Medulla oblongata (tissue), 1 donor: ENCODE data around the gene CRLF2.
"Not testable (repeated sequence)": the region's sequence is repeated elsewhere in the genome, so short reads cannot be mapped to it uniquely, and the experiment has no call there.

ENCODE experiments used
- DNase-seq: peaks from one replicate; pipeline ENCODE4 v3.0.0-alpha.2; 2015; ENCODE audit errors: extremely low spot score

CRLF2 gene

GRCh38 chrX:1167918-1168481, 44.4 kb downstream of the CRLF2 start:
- DNase-seq = no peak

GRCh38 chrX:1167466-1167865, 45.0 kb downstream of the CRLF2 start:
- no peak for DNase-seq

DNA sequence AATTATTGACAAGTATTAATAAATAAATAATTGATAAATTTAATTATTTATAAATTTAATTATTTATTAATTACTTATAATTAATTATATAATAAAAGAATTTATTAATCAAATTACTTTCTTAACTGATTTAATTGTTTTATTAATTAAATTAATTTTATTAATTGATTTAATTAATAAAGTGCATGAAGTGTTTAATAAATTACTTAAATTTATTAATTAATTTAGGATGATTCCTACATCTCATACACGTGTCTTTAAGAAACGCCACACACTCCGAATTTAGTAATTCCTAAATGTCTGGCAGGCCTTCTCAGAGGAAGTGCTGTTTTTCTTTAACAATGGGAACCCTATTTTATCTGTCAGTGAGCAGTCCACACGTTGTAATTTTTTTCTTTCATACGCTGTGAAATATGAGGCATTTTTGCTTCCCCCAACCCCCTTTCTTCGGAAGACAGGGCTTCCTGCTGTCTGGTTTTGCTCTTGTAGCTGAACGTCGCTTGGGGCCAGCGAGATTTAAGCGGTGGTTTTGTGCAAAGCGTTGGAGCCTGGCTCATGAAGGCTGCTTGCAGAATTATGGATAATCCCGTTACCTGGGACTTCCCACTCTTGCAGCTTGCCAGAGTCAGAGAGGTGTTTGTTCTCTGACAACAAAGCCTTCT, 46.8 kb downstream of the CRLF2 start:
- DNase-seq = no peak

DNA sequence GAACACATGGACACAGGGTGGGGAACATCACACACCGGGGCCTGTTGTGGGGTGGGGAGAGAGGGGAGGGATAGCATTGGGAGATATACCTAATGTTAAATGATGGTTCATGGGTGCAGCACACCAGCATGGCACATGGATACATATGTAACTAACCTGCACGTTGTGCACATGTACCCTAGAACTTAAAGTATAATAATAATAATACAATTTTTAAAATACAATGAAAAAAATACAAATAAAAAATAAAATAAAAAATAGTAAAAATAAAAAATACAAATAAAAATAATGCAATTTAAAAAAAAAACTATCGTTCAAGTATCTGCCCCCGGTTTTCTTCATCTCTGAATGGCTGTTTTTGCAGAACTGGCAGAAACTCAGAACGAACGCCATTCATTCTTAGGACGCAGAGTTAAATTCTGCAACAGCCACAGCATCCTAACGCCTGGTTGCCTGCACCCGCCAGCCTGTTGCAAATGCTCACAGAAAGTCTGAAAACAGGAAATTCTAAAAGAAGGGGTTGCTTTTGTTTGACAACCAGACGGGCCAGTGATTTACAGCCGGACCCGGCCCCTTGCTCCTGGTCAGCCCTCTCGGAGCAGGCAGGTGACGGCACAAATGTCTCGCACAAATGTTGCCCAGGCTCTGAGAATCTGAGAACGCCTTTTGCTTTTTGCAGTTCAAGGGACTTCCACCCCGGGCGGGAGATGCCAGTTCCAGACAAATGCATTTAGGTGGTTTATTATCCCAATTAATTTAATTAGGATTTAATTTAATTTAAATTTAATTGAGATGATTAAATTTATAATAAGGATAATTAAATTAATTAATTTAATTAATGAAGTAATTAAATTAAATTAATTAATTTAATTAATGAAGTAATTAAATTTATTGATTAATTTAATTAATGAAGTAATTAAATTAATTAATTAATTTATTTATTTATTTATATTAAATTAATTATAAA, 47.8 kb downstream of the CRLF2 start:
- no peak for DNase-seq

DNA sequence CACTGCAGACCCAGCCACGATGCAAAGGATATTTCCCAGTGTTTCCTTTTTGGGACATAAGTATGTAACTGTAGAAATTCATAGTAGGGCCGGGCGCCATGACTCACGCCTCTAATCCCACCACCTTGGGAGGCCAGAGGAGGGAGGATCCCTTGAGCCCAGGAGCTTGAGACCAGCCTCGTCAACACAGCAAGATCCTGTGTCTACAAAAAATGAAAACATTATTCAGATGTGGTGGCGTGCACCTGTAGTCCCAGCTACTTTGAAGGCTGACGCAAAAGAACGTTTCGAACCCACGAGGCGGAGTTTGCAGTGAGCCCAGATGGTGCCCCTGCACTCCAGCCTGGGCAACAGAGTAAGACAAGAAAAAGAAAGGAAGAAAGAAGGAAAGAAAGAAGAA, 49.2 kb downstream of the CRLF2 start:
- no peak for DNase-seq

- DNase-seq = no peak
These were observed 50.1 kb downstream of the CRLF2 start for GRCh38 chrX:1162119-1162916.

GRCh38 chrX:1159548-1159947, 52.9 kb downstream of the CRLF2 start:
- no peak for DNase-seq

- not testable (repeated sequence) for DNase-seq
These were observed 55.6 kb downstream of the CRLF2 start for GRCh38 chrX:1156681-1157455.

GRCh38 chrX:1153940-1154339, 58.5 kb downstream of the CRLF2 start:
- DNase-seq = no peak

- no peak for DNase-seq
These were observed 60.4 kb downstream of the CRLF2 start for GRCh38 chrX:1152090-1152489.

DNA sequence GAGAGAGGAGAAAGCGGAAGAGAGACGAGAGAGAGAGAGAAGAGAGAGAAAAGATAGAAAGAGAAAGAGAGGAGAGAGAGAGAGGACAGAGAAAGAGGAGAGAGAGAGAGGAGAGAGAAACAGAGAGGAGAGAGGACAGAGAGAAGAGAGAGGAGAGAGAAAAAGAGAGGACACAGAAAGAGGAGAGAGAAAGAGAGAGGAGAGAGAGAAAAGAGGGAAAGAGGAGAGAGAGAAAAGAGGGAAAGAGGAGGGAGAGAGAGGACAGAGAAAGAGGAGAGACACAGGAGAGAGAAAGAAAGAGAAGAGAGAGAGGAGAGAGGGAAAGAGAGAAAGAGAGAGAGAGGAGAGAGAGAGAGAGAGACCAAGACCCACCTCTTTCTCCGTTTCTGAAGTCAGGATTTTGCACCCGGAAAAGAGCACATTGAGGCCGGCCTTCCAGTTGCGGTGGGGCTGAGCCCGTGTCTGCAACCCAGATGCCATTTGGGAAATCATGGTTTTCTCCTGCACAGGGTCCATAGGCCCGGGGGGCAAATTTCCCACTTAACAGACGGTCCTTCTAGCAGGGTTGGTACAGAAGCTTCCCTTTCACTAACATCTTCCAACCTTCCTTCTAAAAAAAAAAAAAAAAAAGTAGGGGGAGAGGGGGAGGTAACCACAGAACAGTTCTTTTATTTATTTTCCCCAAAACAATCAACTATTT, 60.9 kb downstream of the CRLF2 start:
- DNase-seq = no peak

DNA sequence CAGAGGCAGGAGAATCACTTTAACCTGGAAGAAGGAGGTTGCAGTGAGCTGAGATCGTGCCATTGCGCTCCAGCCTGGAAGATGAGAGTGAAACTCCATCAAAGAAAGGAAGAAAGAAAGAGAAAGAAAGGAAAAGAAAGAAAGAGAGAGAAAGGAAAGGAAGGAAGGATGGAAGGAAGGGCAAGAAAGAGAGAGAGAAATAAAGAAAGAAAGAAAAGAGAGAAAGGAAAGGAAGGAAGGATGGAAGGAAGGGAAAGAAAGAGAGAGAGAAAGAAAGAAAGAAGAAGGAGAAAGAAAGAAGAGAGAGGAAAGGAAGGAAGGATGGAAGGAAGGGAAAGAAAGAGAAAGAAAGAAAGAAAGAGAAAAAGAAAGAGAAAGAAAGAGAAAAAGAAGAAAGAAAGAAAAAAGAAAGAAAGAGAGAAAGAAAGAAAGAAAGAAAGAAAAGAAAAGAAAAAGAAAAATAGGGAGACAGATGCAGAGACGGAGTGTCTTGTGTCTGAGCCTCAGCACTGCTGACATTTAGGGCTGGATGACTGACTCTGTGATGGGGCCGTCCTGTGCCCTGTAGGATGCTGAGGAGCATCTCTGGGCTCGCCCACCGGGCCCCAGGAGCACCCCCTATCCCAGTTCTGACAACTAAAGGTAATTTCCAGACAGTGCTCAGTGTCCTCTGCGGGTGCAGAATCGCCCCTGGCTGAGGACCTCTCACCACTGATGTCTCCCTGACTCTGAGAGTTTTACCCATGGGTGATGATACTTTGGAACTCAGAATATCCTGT, 61.7 kb downstream of the CRLF2 start:
- no peak for DNase-seq

DNA sequence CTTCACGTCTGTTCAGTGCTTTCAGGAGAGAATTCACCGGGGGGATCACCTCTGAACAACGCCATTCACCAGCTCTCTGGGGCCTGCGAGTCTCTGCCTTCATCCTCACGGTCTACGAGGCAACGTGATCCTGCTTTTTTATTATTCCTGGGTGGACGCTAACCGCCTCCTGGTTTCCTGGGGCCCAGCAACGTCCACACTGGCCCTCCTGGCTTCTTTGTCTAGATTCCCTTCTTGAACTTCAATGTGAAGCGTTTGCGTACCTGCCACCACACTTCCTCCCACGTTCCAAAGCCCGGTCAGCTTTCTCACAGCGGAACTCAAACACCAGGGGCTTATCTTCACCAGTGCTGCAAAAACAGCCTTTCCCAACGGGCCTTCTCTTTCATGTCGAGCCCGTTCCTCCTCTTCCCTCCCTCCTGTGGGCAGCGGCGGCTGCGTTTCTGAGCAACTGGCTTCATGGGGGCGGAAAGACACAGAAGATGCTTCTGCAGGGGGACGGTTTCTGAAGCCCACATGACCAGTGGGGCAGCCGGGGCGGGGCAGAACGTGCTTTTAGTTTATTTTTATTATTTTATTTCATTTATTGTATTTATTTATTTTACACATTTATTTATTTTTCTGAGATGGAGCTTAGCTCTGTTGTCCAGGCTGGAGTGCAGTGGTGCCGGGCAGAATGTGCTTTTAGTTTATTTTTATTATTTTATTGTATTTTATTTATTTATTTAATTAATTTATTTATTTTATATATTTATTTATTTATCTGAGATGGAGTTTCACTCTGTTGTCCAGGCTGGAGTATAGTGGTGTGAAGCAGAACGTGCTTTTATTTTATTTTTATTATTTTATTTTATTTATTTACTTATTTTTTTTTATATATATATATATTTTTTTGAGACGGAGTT, 64.6 kb downstream of the CRLF2 start:
- no peak for DNase-seq

DNA sequence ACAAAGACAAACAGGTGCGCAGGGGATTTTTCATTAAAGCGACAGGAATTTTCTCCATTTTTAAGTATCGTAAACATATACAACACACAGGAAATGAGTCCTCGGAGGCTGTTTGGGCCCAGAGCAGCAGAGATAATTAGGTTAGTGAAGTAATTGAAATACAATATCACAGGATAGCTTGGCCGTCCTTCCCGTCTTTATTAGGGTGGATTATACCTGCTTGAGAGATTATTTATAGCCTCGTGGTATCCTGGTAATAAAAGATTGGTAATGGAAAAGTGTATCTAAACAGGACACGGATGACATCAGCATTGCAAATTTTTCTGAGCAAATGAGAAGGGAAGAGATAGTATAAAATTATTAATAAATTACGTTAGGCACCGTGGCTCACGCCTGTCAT, 68.2 kb downstream of the CRLF2 start:
- DNase-seq = no peak
